Stomach smooth muscle (tissue), 2 donors: ENCODE results near the gene PRKAR1B.
A peak's percentile ranks its signal among the peaks of the same experiment; 100 is the strongest.
"Not testable (repeated sequence)": the region's sequence is repeated elsewhere in the genome, so short reads cannot be mapped to it uniquely, and the experiment has no call there.

Experiments
- H3K27ac ChIP-seq: one replicate; pipeline ENCODE4 v1.7.0; 2013; ENCODE audit warnings: mild to moderate bottlenecking, low read length, inconsistent platforms
- H3K27me3 ChIP-seq, 2 donors: one replicate each; pipeline ENCODE4 v1.7.0; 2013; ENCODE audit warnings: low read length in 2 of 2; ENCODE audit not compliant: insufficient read depth in 2 of 2, control insufficient read depth in 1 of 2
- H3K36me3 ChIP-seq, 2 donors: one replicate each; pipeline ENCODE4 v1.7.0; 2013; ENCODE audit warnings: low read length in 2 of 2; ENCODE audit not compliant: control insufficient read depth in 2 of 2, insufficient read depth in 2 of 2
- H3K4me1 ChIP-seq: one replicate; pipeline ENCODE4 v1.7.0; 2013; ENCODE audit warnings: low read length; ENCODE audit not compliant: control insufficient read depth, insufficient read depth
- H3K4me3 ChIP-seq, 2 donors: one replicate each; pipeline ENCODE4 v1.7.0; 2013; ENCODE audit warnings: low read length in 2 of 2
- H3K9ac ChIP-seq, 2 donors: one replicate each; pipeline ENCODE4 v1.7.0; 2013; ENCODE audit warnings: low read length in 2 of 2, mild to moderate bottlenecking in 1 of 2
- H3K9me3 ChIP-seq, 2 donors: one replicate each; pipeline ENCODE4 v1.7.0; 2013; ENCODE audit warnings: low read length in 2 of 2; ENCODE audit not compliant: control insufficient read depth in 2 of 2
- donor health status: healthy.
- donor health status: Pancreatic carcinoma.

Gene PRKAR1B

GRCh38 chr7:756928-757560 is 30.0 kb upstream of the PRKAR1B start:
- Histone ChIP-seq H3K4me1 (peaks cover 14% of the 10 kb centered on the region), H3K9ac (no peak overlapping the region), H3K9me3 (no peaks in the 10 kb centered on the region), H3K27me3 (no peaks in the 10 kb centered on the region), H3K27ac (peak overlapping the region; percentile 11), H3K4me3 (no peak overlapping the region), H3K36me3 (peaks cover 20 to 35% of the 10 kb centered on the region in 2 donors)

GRCh38 chr7:756231-756927 is 29.3 kb upstream of the PRKAR1B start:
- Histone ChIP-seq H3K4me3 (no peak overlapping the region), H3K9ac (no peak overlapping the region), H3K36me3 (peaks cover 20 to 32% of the 10 kb centered on the region in 2 donors), H3K27ac (no peak overlapping the region), H3K27me3 (no peaks in the 10 kb centered on the region), H3K9me3 (no peaks in the 10 kb centered on the region), H3K4me1 (peaks cover 14% of the 10 kb centered on the region)

GRCh38 chr7:755413-755805 is 28.3 kb upstream of the PRKAR1B start:
- H3K9me3 ChIP-seq, result no peaks in the 10 kb centered on the region
- H3K36me3 ChIP-seq, result peaks cover 20 to 27% of the 10 kb centered on the region in 2 donors
- no peaks in the 10 kb centered on the region for H3K27me3 ChIP-seq
- no peak overlapping the region for H3K4me3 ChIP-seq
- H3K4me1 ChIP-seq, result peaks cover 14% of the 10 kb centered on the region
- no peak overlapping the region for H3K9ac ChIP-seq
- no peak overlapping the region for H3K27ac ChIP-seq

- Histone ChIP-seq H3K27me3 (no peaks in the 10 kb centered on the region), H3K4me3 (no peak overlapping the region), H3K9me3 (no peaks in the 10 kb centered on the region), H3K4me1 (peaks cover 14% of the 10 kb centered on the region), H3K36me3 (peaks cover 18 to 30% of the 10 kb centered on the region in 2 donors), H3K9ac (no peak overlapping the region), H3K27ac (no peak overlapping the region)
Observed at GRCh38 chr7:754531-755412, 27.7 kb upstream of the PRKAR1B start.

- peaks cover 16 to 34% of the 10 kb centered on the region in 2 donors for H3K36me3 ChIP-seq
- no peak overlapping the region for H3K9ac ChIP-seq
- H3K27me3 ChIP-seq, result no peaks in the 10 kb centered on the region
- H3K4me3 ChIP-seq, result no peak overlapping the region
- H3K27ac ChIP-seq, result no peak overlapping the region
- H3K9me3 ChIP-seq, result no peaks in the 10 kb centered on the region
- H3K4me1 ChIP-seq, result peaks cover 14% of the 10 kb centered on the region
Observed at GRCh38 chr7:753190-753589, 26.1 kb upstream of the PRKAR1B start.

- H3K27ac ChIP-seq, result not testable (repeated sequence)
- peaks cover 16 to 29% of the 10 kb centered on the region in 2 donors for H3K36me3 ChIP-seq
Observed at GRCh38 chr7:752256-752655, 25.2 kb upstream of the PRKAR1B start.

GRCh38 chr7:751826-752225 is 24.7 kb upstream of the PRKAR1B start:
- Histone ChIP-seq H3K9me3 (no peaks in the 10 kb centered on the region), H3K36me3 (peaks cover 16 to 27% of the 10 kb centered on the region in 2 donors), H3K27ac (no peak overlapping the region), H3K9ac (no peak overlapping the region), H3K4me1 (peaks cover 3% of the 10 kb centered on the region), H3K27me3 (no peaks in the 10 kb centered on the region), H3K4me3 (no peak overlapping the region)

More at GRCh38 chr7:752256-752655, 25.2 kb upstream of the PRKAR1B start:
- not testable (repeated sequence) for H3K27me3 ChIP-seq, H3K4me1 ChIP-seq, H3K4me3 ChIP-seq, H3K9ac ChIP-seq, H3K9me3 ChIP-seq

- H3K27me3 ChIP-seq, result no peaks in the 10 kb centered on the region
- peaks cover 2% of the 10 kb centered on the region for H3K4me1 ChIP-seq
- no peak overlapping the region for H3K9ac ChIP-seq
- peaks cover 19 to 25% of the 10 kb centered on the region in 2 donors for H3K36me3 ChIP-seq
- no peak overlapping the region for H3K27ac ChIP-seq
- H3K9me3 ChIP-seq, result no peaks in the 10 kb centered on the region
- H3K4me3 ChIP-seq, result no peak overlapping the region
Observed at GRCh38 chr7:750111-750905, 23.2 kb upstream of the PRKAR1B start.

GRCh38 chr7:749140-749551 is 22.1 kb upstream of the PRKAR1B start:
- no peak overlapping the region for H3K9ac ChIP-seq
- peak overlapping the region in 1 of 2 donors; percentile 22 for H3K4me3 ChIP-seq
- H3K27ac ChIP-seq, result peak overlapping the region; percentile 11
- H3K9me3 ChIP-seq, result no peaks in the 10 kb centered on the region
- peaks cover 2% of the 10 kb centered on the region for H3K4me1 ChIP-seq
- H3K27me3 ChIP-seq, result no peaks in the 10 kb centered on the region
- H3K36me3 ChIP-seq, result peaks cover 14 to 27% of the 10 kb centered on the region in 2 donors

GRCh38 chr7:748446-748845 is 21.4 kb upstream of the PRKAR1B start:
- H3K4me1 ChIP-seq, result peaks cover 2% of the 10 kb centered on the region
- no peak overlapping the region for H3K4me3 ChIP-seq
- peaks cover 11 to 23% of the 10 kb centered on the region in 2 donors for H3K36me3 ChIP-seq
- H3K9me3 ChIP-seq, result no peaks in the 10 kb centered on the region
- no peak overlapping the region for H3K9ac ChIP-seq
- H3K27ac ChIP-seq, result no peak overlapping the region
- no peaks in the 10 kb centered on the region for H3K27me3 ChIP-seq
